Measurements from ENCODE around the gene MACROD2. TPM values are rescaled to one million over a fixed set of nuclear protein-coding genes. Genes with fewer than 3 reads are reported as not detected.

MACROD2 gene
- total RNA-seq, 4 donors from 2014 or later, result 4.6 to 33.0 (median 8.3) TPM

DNA sequence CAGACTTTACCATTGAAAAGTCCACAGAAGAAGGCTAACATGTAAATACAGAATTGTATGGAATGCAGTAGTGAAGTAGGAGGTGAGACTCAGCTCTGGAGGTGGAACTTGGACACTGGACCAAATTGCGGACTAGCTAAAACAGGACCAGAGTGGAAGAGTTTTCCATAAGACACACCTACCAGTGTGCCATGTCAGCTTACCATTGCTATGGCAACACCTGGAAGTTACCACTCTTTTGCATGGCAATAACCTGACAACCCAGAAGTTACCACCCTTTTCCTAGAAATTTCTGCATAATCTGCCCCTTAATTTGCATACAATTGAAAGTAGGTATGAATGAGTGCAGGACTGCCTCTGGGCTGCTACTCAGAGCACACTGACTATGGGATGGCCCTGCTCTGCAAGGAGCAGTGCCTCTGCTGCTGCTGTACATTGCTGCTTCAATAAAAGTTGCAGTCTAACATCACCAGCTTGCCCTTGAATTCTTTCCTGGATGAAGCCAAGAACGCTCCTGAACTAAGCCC is 911.7 kb downstream of the MACROD2 start:
- intact Hi-C loops (cut with DNase I; ENCODE audit: low total_unique reads) (no loop called here), in situ Hi-C loops (cut with MboI; ENCODE audit: low pct_ligation_motif_present in 1 of 4, low pct_unique_long_range_greater_than_20kb in 1 of 4, low sequenced_read_pairs in 3 of 4) (no loop called here)
- DNase-seq, result no peak
- Histone ChIP-seq H3K27ac (no peak overlapping the region), H3K4me1 (no peaks in the 10 kb centered on the region), H3K36me3 (no peaks in the 10 kb centered on the region), H3K9me3 (no peaks in the 10 kb centered on the region), H3K4me3 (no peak overlapping the region), H3K27me3 (no peaks in the 10 kb centered on the region)
- 87 to 92% methylated on average over 2 of the region's 2 CpGs for WGBS, 2 donors (ENCODE audit: low coverage in 1 of 2)
- TF ChIP-seq POLR2AphosphoS5 (IDR thresholded peaks at IDR 0.05) (no peak), POLR2A (IDR thresholded peaks at IDR 0.05) (no peak), EP300 (IDR thresholded peaks at IDR 0.05; ENCODE audit: low read depth) (no peak)
- TF ChIP-seq, protein P1, sequence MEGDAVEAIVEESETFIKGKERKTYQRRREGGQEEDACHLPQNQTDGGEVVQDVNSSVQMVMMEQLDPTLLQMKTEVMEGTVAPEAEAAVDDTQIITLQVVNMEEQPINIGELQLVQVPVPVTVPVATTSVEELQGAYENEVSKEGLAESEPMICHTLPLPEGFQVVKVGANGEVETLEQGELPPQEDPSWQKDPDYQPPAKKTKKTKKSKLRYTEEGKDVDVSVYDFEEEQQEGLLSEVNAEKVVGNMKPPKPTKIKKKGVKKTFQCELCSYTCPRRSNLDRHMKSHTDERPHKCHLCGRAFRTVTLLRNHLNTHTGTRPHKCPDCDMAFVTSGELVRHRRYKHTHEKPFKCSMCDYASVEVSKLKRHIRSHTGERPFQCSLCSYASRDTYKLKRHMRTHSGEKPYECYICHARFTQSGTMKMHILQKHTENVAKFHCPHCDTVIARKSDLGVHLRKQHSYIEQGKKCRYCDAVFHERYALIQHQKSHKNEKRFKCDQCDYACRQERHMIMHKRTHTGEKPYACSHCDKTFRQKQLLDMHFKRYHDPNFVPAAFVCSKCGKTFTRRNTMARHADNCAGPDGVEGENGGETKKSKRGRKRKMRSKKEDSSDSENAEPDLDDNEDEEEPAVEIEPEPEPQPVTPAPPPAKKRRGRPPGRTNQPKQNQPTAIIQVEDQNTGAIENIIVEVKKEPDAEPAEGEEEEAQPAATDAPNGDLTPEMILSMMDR (IDR thresholded peaks at IDR 0.05), result no peak

DNA sequence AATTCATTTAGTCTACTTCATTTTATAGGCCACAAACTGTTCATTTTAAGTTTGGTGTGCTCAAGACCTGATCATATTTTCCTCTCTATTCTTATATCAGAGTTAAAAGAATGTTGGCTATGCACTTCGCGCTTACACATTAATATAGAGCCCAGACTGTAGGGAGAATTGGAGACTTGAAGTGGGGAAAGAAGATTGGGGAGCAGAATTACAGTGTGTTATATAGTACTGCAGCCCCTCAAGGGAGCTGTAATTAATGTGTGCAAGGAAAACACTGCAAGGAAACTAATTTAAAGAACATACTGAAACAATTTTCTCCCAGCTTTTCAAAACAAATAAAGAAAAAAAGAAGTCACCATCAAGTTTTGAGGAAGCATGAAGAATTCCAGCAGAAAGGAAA is 914.8 kb downstream of the MACROD2 start:
- Histone ChIP-seq H3K9me3 (no peaks in the 10 kb centered on the region), H3K27me3 (no peaks in the 10 kb centered on the region), H3K4me3 (no peak overlapping the region), H3K4me1 (no peaks in the 10 kb centered on the region), H3K36me3 (no peaks in the 10 kb centered on the region), H3K27ac (no peak overlapping the region)
- in situ Hi-C loops (cut with MboI; ENCODE audit: low pct_ligation_motif_present in 1 of 4, low pct_unique_long_range_greater_than_20kb in 1 of 4, low sequenced_read_pairs in 3 of 4) (no loop called here), intact Hi-C loops (cut with DNase I; ENCODE audit: low total_unique reads) (no loop called here)
- DNase-seq, result no peak
- WGBS, 2 donors (ENCODE audit: low coverage in 1 of 2), result 93 to 100% methylated on average over 2 of the region's 2 CpGs
- TF ChIP-seq EP300 (IDR thresholded peaks at IDR 0.05; ENCODE audit: low read depth) (no peak), POLR2AphosphoS5 (IDR thresholded peaks at IDR 0.05) (no peak), POLR2A (IDR thresholded peaks at IDR 0.05) (no peak)
- TF ChIP-seq, protein P1 (IDR thresholded peaks at IDR 0.05), result no peak

DNA sequence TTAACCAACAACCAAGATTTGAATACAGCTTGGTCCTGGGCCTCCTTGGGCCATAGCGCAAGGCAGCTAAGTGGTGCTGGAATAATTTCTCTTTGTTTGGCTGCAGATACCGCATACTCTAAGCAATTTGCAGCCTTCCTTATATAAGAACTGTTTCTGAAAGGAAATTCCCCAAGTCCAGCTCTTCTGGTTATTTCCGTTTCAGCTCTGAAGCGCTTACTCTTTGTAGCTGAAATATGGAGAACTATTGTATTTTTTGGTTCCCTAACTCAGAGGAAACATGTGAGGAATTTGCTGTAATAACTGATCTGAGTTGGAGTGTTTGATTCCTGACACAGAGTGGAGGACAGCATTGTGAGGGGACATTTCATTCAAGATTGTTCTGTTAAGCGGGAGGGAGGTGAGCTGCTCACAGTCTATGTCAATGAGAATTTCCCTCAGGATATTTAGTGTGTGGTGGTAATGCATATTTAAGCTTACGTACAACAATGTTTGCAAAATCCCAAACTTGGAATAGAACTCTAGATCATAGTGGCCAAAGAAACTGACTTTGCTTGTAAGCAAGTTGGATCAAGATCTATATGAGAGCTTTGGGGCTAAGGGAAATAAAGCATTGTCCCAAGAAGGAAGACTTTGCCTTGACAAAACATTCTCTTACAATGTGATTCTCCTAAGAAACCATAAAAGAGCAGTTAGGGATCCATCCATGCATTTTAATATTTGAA is 918.7 kb downstream of the MACROD2 start:
- TF ChIP-seq, protein P1 (IDR thresholded peaks at IDR 0.05), result no peak
- no peak for TF ChIP-seq EP300 (IDR thresholded peaks at IDR 0.05; ENCODE audit: low read depth)
- no peak for TF ChIP-seq POLR2AphosphoS5 (IDR thresholded peaks at IDR 0.05)
- TF ChIP-seq POLR2A (IDR thresholded peaks at IDR 0.05), result no peak
- no peak for DNase-seq
- Histone ChIP-seq H3K36me3 (no peaks in the 10 kb centered on the region), H3K9me3 (no peaks in the 10 kb centered on the region), H3K27ac (no peak overlapping the region), H3K4me3 (no peak overlapping the region), H3K4me1 (peaks cover 0 to 1% (median 0%) of the 10 kb centered on the region in 4 donors), H3K27me3 (no peaks in the 10 kb centered on the region)
- intact Hi-C loops (cut with DNase I; ENCODE audit: low total_unique reads), result no loop called here
- in situ Hi-C loops (cut with MboI; ENCODE audit: low pct_ligation_motif_present in 1 of 4, low pct_unique_long_range_greater_than_20kb in 1 of 4, low sequenced_read_pairs in 3 of 4), result no loop called here
- WGBS, 2 donors (ENCODE audit: low coverage in 1 of 2), result 83 to 90% methylated on average over 3 to 6 of the region's 6 CpGs

GRCh38 chr20:14914633-14915032 is 919.3 kb downstream of the MACROD2 start:
- TF ChIP-seq EP300 (IDR thresholded peaks at IDR 0.05; ENCODE audit: low read depth) (no peak), POLR2AphosphoS5 (IDR thresholded peaks at IDR 0.05) (no peak), POLR2A (IDR thresholded peaks at IDR 0.05) (no peak)
- TF ChIP-seq, protein P1 (IDR thresholded peaks at IDR 0.05), result no peak
- Histone ChIP-seq H3K4me3 (no peak overlapping the region), H3K27ac (no peak overlapping the region), H3K36me3 (no peaks in the 10 kb centered on the region), H3K27me3 (no peaks in the 10 kb centered on the region), H3K9me3 (no peaks in the 10 kb centered on the region), H3K4me1 (peaks cover 0 to 7% (median 2%) of the 10 kb centered on the region in 4 donors)
- no peak for DNase-seq
- intact Hi-C loops (cut with DNase I; ENCODE audit: low total_unique reads), result no loop called here
- 55 to 76% methylated on average over 2 of the region's 2 CpGs for WGBS, 2 donors (ENCODE audit: low coverage in 1 of 2)
- in situ Hi-C loops (cut with MboI; ENCODE audit: low pct_ligation_motif_present in 1 of 4, low pct_unique_long_range_greater_than_20kb in 1 of 4, low sequenced_read_pairs in 3 of 4), result no loop called here
